ENCODE results near the gene PLVAP. TPM values are rescaled to one million over a fixed set of nuclear protein-coding genes. Genes with fewer than 3 reads are reported as not detected.

Gene PLVAP
- total and polyA plus RNA-seq, 9 of the 15 experiments (the other 6 are each of a cell fraction or from before 2014, with no cell fraction given), result 0.09 to 0.84 (median 0.51) TPM; not detected in 4

DNA sequence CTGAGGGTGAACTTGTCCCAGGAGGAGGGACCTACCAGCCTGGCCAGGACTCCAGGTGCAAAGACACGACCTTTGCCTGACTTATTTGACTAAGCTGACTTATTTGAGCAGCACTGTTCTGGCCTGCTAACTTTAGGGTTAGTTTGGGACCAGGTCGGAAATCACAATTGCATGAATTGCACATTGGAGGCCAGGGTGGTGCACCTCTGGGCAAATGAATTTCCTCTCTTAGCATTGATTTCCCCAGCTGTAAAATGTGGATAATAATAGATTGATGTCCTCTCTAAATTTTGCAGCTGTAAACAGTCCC lies 29.7 kb upstream of the PLVAP start:
- no peak for DNase-seq (ENCODE audit: extremely low read depth in 1 of 4, low spot score in 3 of 4)
- Histone ChIP-seq H4K20me1 (replicated peaks; ENCODE audit: control insufficient read depth, insufficient read depth, low read length) (0 out of 2 replicates have a peak, but pooled peaks cover 3% of the 10 kb centered on the region), H3K9me3 (replicated peaks; ENCODE audit: control insufficient read depth, insufficient read depth, low read depth, low read length) (no peaks in the 10 kb centered on the region), H2AFZ (ENCODE audit: low read depth, low read length) (0 out of 2 replicates have a peak overlapping the region, but pooled peaks have one; percentile 32), H3K9ac (ENCODE audit: insufficient read depth in 1 of 2, low read depth in 2 of 2, low read length in 2 of 2) (peak overlapping the region; percentile 78 to 93; a peak in 3 of 4 replicates), H3K4me1 (replicated peaks in 1 of 2; ENCODE audit: control insufficient read depth in 2 of 2, insufficient read depth in 2 of 2, low read length in 2 of 2) (peaks cover 12 to 35% of the 10 kb centered on the region in 2 experiments; a peak in 4 of 5 replicates), H3K27me3 (ENCODE audit: control insufficient read depth in 2 of 2, insufficient read depth in 2 of 2, low read length in 2 of 2) (no peaks in the 10 kb centered on the region), H3K4me2 (ENCODE audit: insufficient read depth, low read length) (peak overlapping the region; percentile 92), H3K27ac (ENCODE audit: extremely low read depth, low read depth, low read length) (peak overlapping the region; percentile 69), H3K79me2 (ENCODE audit: control insufficient read depth, insufficient read depth, low read length) (peaks cover 59% of the 10 kb centered on the region), H3K9me1 (ENCODE audit: control insufficient read depth, insufficient read depth, low read length) (no peaks in the 10 kb centered on the region), H3K36me3 (ENCODE audit: control insufficient read depth, insufficient read depth, low read length) (peaks cover 17% of the 10 kb centered on the region; the same call in 2 of the 3 replicates), H3K4me3 (peak overlapping the region; percentile 53)
- TF ChIP-seq RBM34 (IDR thresholded peaks at IDR 0.05; ENCODE audit: borderline replicate concordance, insufficient read depth, low read length) (no peak), ZC3H4 (CRISPR knock-in tag; IDR thresholded peaks at IDR 0.05; ENCODE audit: borderline replicate concordance) (peak; percentile 62; the same call in 1 of the 2 replicates), PML (IDR thresholded peaks at IDR 0.05; ENCODE audit: low read length) (no peak)
- POLR2A ChIA-PET, result interaction anchor here (0.7 to 2.4 kb wide), 3 partner anchors 9 to 362 kb away, joined by 3 to 17 read pairs (median 16); partner anchors contain the start of gene MVB12A
- WGBS (ENCODE audit: insufficient coverage, low coverage, missing lambda C conversion rate), result 2% methylated on average over 2 of the region's 2 CpGs
- TSS peak; percentile 50 for BruUV-seq (replicated peaks)
- ATAC-seq, result no peak
- in situ Hi-C loops (cut with MboI) (no loop called here), intact Hi-C loops (cut with micrococcal nuclease) (no loop called here)
- no peak for FAIRE-seq
- CTCF ChIA-PET (ENCODE audit: low intra/inter-chr PET ratio), result no interaction called here

- Histone ChIP-seq H3K9me1 (ENCODE audit: control insufficient read depth, insufficient read depth, low read length) (no peaks in the 10 kb centered on the region), H3K9ac (ENCODE audit: insufficient read depth in 1 of 2, low read depth in 2 of 2, low read length in 2 of 2) (peak overlapping the region; percentile 78 to 93), H3K4me3 (peak overlapping the region; percentile 53), H3K36me3 (ENCODE audit: control insufficient read depth, insufficient read depth, low read length) (peaks cover 19% of the 10 kb centered on the region; the same call in 2 of the 3 replicates), H3K9me3 (replicated peaks; ENCODE audit: control insufficient read depth, insufficient read depth, low read depth, low read length) (no peaks in the 10 kb centered on the region), H3K27me3 (ENCODE audit: control insufficient read depth in 2 of 2, insufficient read depth in 2 of 2, low read length in 2 of 2) (no peaks in the 10 kb centered on the region), H3K79me2 (ENCODE audit: control insufficient read depth, insufficient read depth, low read length) (peaks cover 64% of the 10 kb centered on the region), H3K4me1 (replicated peaks in 1 of 2; ENCODE audit: control insufficient read depth in 2 of 2, insufficient read depth in 2 of 2, low read length in 2 of 2) (peaks cover 12 to 33% of the 10 kb centered on the region in 2 experiments; a peak in 4 of 5 replicates), H2AFZ (ENCODE audit: low read depth, low read length) (peak overlapping the region; percentile 81), H3K27ac (ENCODE audit: extremely low read depth, low read depth, low read length) (peak overlapping the region; percentile 69), H4K20me1 (replicated peaks; ENCODE audit: control insufficient read depth, insufficient read depth, low read length) (0 out of 2 replicates have a peak, but pooled peaks cover 3% of the 10 kb centered on the region), H3K4me2 (ENCODE audit: insufficient read depth, low read length) (peak overlapping the region; percentile 92)
- intact Hi-C loops (cut with micrococcal nuclease), result no loop called here
- ATAC-seq, result peak; percentile 25
- TSS peak; percentile 84 for BruUV-seq (replicated peaks)
- in situ Hi-C loops (cut with MboI), result no loop called here
- FAIRE-seq, result peak; percentile 63
- peak in 3 of 4 experiments; percentile 41 to 49 (median 48) for DNase-seq (ENCODE audit: extremely low read depth in 1 of 4, low spot score in 3 of 4)
- CTCF ChIA-PET (ENCODE audit: low intra/inter-chr PET ratio), result no interaction called here
- WGBS (ENCODE audit: insufficient coverage, low coverage, missing lambda C conversion rate), result 8% methylated on average over 10 of the region's 10 CpGs
- POLR2A ChIA-PET, result interaction anchor here (0.5 to 2.4 kb wide), 9 partner anchors 10 to 363 kb away, joined by 3 to 20 read pairs (median 4); partner anchors contain the start of genes CCDC194 and MVB12A
- TF ChIP-seq ZBTB1 (CRISPR knock-in tag; IDR thresholded peaks at IDR 0.05; ENCODE audit: borderline replicate concordance, low read depth), result peak; percentile 61; the same call in 1 of the 2 replicates
- TF ChIP-seq ZKSCAN8 (CRISPR knock-in tag; IDR thresholded peaks at IDR 0.05), result 0 out of 2 replicates have a peak, but pooled peaks have one; percentile 42
- TF ChIP-seq, protein P1, sequence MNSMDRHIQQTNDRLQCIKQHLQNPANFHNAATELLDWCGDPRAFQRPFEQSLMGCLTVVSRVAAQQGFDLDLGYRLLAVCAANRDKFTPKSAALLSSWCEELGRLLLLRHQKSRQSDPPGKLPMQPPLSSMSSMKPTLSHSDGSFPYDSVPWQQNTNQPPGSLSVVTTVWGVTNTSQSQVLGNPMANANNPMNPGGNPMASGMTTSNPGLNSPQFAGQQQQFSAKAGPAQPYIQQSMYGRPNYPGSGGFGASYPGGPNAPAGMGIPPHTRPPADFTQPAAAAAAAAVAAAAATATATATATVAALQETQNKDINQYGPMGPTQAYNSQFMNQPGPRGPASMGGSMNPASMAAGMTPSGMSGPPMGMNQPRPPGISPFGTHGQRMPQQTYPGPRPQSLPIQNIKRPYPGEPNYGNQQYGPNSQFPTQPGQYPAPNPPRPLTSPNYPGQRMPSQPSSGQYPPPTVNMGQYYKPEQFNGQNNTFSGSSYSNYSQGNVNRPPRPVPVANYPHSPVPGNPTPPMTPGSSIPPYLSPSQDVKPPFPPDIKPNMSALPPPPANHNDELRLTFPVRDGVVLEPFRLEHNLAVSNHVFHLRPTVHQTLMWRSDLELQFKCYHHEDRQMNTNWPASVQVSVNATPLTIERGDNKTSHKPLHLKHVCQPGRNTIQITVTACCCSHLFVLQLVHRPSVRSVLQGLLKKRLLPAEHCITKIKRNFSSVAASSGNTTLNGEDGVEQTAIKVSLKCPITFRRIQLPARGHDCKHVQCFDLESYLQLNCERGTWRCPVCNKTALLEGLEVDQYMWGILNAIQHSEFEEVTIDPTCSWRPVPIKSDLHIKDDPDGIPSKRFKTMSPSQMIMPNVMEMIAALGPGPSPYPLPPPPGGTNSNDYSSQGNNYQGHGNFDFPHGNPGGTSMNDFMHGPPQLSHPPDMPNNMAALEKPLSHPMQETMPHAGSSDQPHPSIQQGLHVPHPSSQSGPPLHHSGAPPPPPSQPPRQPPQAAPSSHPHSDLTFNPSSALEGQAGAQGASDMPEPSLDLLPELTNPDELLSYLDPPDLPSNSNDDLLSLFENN (IDR thresholded peaks at IDR 0.05; ENCODE audit: low read depth in 2 of 2, low read length in 2 of 2), result 0 out of 4 replicates have a peak, but pooled peaks of 1 of the 2 experiments have one; percentile 33
- peak in 1 of 2 experiments; percentile 29 for TF ChIP-seq E2F6 (IDR thresholded peaks at IDR 0.05; ENCODE audit: borderline replicate concordance in 1 of 2, extremely low read depth in 1 of 2, insufficient read depth in 1 of 2, insufficient read length in 1 of 2, low read depth in 1 of 2, low read length in 1 of 2, poor library complexity in 1 of 2, severe bottlenecking in 1 of 2)
Measured at GRCh38 chr19:17406046-17406886, 29.1 kb upstream of the PLVAP start.

Data from K562 (cell line).